ENCODE data around the gene LRR1.

LRR1 gene

DNA sequence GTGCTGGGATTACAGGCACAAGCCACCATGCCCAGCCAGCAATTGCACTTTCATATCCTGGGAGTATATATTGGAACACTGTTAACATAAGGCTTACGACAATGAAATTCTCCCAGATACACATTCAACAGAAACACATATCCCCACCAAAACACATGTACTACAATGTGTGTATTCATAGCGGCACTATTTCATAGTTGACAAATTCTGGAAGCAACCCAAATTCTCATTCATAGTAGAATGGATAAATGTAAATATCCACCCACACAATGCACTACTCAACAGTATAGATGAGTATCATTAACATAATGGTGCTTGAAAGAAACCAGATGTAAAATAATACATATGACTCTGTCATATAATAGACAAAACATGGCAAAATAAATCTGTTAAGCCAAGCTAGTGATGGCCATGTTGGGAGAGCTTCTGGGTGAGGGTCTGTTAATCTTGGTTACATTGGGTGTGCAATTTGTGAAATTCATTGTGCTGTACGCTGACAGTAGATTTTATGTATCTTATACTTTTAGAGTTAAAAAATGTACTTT, 38.9 kb downstream of the LRR1 start:
- no peaks in the 10 kb centered on the region for H3K27me3 ChIP-seq (ENCODE audit: low read depth, low read length)
- H3K9me3 ChIP-seq (ENCODE audit: insufficient read depth, low read length), result no peaks in the 10 kb centered on the region
- H3K4me2 ChIP-seq (ENCODE audit: low read length), result no peak overlapping the region
- H3K9ac ChIP-seq (ENCODE audit: low read length), result no peak overlapping the region
- no peak overlapping the region for H3K4me3 ChIP-seq (ENCODE audit: low read length)
- H3K27ac ChIP-seq (ENCODE audit: low read length), result no peak overlapping the region
- H3K79me2 ChIP-seq (ENCODE audit: low read length), result peaks cover 95% of the 10 kb centered on the region
- no peak overlapping the region for H2AFZ ChIP-seq (ENCODE audit: low read depth, low read length)
- H3K4me1 ChIP-seq (ENCODE audit: low read length), result peaks cover 13% of the 10 kb centered on the region; the same call in 1 of the 2 replicates
- H3K36me3 ChIP-seq (replicated peaks; ENCODE audit: low read depth, low read length), result peaks cover 40% of the 10 kb centered on the region
- H4K20me1 ChIP-seq (ENCODE audit: insufficient read depth, low read length), result peaks cover 22% of the 10 kb centered on the region; the same call in 1 of the 2 replicates
- TF ChIP-seq EZH2phosphoT487 (IDR thresholded peaks at IDR 0.05; ENCODE audit: low read depth), result no peak
- TF ChIP-seq, protein P1, sequence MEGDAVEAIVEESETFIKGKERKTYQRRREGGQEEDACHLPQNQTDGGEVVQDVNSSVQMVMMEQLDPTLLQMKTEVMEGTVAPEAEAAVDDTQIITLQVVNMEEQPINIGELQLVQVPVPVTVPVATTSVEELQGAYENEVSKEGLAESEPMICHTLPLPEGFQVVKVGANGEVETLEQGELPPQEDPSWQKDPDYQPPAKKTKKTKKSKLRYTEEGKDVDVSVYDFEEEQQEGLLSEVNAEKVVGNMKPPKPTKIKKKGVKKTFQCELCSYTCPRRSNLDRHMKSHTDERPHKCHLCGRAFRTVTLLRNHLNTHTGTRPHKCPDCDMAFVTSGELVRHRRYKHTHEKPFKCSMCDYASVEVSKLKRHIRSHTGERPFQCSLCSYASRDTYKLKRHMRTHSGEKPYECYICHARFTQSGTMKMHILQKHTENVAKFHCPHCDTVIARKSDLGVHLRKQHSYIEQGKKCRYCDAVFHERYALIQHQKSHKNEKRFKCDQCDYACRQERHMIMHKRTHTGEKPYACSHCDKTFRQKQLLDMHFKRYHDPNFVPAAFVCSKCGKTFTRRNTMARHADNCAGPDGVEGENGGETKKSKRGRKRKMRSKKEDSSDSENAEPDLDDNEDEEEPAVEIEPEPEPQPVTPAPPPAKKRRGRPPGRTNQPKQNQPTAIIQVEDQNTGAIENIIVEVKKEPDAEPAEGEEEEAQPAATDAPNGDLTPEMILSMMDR (IDR thresholded peaks at IDR 0.05; ENCODE audit: low read depth, low read length), result no peak

DNA sequence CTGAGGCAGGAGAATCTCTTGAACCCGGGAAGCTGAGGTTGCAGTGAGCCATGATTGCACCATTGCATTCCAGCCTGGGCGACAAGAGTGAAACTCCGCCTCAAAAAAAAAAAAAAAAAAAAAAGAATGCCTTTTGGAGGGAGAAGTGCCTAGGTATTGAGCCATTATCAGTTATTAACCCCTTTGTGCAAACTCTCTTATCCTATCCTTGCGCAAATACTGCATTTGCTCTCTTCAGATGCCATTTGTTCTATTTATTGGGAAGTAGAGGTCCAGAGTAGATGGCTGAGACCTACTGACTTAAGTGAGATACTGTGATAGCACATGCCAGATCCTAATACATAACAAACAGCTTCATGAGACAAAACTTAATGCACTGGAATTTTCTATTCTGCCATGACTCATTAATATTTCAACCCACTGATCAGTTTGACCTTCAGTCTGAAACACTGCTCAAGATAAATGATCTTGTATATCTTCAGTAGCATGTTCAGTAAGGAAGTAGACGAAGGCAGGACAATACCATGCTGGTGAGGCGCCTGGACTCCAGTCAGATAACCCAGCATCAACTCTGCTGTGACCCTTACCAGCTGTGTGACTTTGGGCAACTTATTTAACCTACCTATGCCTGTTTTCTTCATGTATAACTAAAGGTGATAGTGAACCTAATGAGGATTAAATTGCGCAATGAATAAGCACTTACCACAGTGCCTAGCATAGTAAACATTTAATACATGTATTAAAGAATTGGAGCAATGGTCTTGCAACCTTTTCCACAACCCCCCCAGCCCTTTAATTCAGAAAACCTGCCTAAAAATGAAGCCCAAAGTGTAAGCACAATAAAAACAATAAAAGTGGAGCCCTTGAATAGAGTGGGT, 42.0 kb downstream of the LRR1 start:
- H3K4me3 ChIP-seq (ENCODE audit: low read length), result no peak overlapping the region
- peaks cover 81% of the 10 kb centered on the region for H3K79me2 ChIP-seq (ENCODE audit: low read length)
- H2AFZ ChIP-seq (ENCODE audit: low read depth, low read length), result no peak overlapping the region
- H3K4me1 ChIP-seq (ENCODE audit: low read length), result peaks cover 12% of the 10 kb centered on the region; the same call in 1 of the 2 replicates
- TF ChIP-seq, protein P1 (IDR thresholded peaks at IDR 0.05; ENCODE audit: low read depth, low read length), result no peak
- TF ChIP-seq EZH2phosphoT487 (IDR thresholded peaks at IDR 0.05; ENCODE audit: low read depth), result no peak
- no peaks in the 10 kb centered on the region for H3K27me3 ChIP-seq (ENCODE audit: low read depth, low read length)
- H3K4me2 ChIP-seq (ENCODE audit: low read length), result no peak overlapping the region; the same call in 1 of the 2 replicates
- peaks cover 22% of the 10 kb centered on the region; the same call in 1 of the 2 replicates for H4K20me1 ChIP-seq (ENCODE audit: insufficient read depth, low read length)
- no peaks in the 10 kb centered on the region for H3K9me3 ChIP-seq (ENCODE audit: insufficient read depth, low read length)
- no peak overlapping the region for H3K9ac ChIP-seq (ENCODE audit: low read length)
- H3K36me3 ChIP-seq (replicated peaks; ENCODE audit: low read depth, low read length), result peaks cover 44% of the 10 kb centered on the region
- no peak overlapping the region for H3K27ac ChIP-seq (ENCODE audit: low read length)

DNA sequence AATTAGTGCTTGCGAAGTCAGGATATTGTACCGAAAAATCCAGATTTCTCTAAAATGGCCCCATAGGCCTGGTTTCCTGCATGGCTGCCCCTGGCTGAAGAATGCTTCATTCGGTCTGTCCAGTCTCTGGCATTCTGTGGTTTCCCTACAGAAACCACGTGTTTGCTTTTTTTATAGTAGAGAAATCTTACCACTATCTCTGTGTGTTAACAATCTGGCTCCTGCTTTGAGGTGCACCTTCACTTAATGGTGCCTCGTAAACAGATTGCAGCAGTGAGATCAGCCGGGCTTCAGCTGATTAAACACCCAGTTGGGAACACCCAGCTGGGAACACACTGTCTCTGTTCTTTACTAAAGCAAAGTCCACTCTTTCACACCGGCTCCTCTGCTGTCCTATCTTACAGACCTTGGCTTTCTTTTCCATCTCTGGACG, 43.0 kb downstream of the LRR1 start:
- peaks cover 4% of the 10 kb centered on the region; the same call in 1 of the 2 replicates for H3K4me1 ChIP-seq (ENCODE audit: low read length)
- H3K27ac ChIP-seq (ENCODE audit: low read length), result no peak overlapping the region
- H3K9ac ChIP-seq (ENCODE audit: low read length), result no peak overlapping the region
- H3K4me3 ChIP-seq (ENCODE audit: low read length), result no peak overlapping the region
- no peaks in the 10 kb centered on the region for H3K9me3 ChIP-seq (ENCODE audit: insufficient read depth, low read length)
- H3K27me3 ChIP-seq (ENCODE audit: low read depth, low read length), result no peaks in the 10 kb centered on the region
- TF ChIP-seq, protein P1 (IDR thresholded peaks at IDR 0.05; ENCODE audit: low read depth, low read length), result no peak
- TF ChIP-seq EZH2phosphoT487 (IDR thresholded peaks at IDR 0.05; ENCODE audit: low read depth), result no peak
- H3K79me2 ChIP-seq (ENCODE audit: low read length), result peaks cover 77% of the 10 kb centered on the region
- H3K36me3 ChIP-seq (replicated peaks; ENCODE audit: low read depth, low read length), result peaks cover 38% of the 10 kb centered on the region
- no peak overlapping the region for H2AFZ ChIP-seq (ENCODE audit: low read depth, low read length)
- H3K4me2 ChIP-seq (ENCODE audit: low read length), result no peak overlapping the region; the same call in 1 of the 2 replicates
- 0 out of 2 replicates have a peak, but pooled peaks cover 15% of the 10 kb centered on the region for H4K20me1 ChIP-seq (ENCODE audit: insufficient read depth, low read length)

DNA sequence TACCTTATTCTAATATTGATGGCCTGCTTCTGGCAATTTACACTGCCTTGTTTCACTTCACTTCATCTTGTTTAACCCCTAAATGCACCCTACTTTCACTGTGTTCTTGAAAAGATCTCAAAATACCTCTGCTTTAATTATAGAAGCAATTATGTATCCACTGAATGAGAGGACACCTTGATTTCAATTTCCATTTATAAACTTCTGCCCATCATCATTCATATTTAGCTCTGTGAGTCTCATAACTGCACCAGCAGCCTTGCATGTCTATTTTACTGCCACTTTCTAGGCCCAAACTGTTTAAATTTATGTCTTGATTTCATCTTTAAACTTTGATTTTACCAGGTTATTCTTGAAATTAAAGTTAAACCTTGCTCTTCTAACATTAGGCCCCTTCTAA, 43.4 kb downstream of the LRR1 start:
- Histone ChIP-seq H2AFZ (ENCODE audit: low read depth, low read length) (no peak overlapping the region), H3K27me3 (ENCODE audit: low read depth, low read length) (no peaks in the 10 kb centered on the region), H3K4me2 (ENCODE audit: low read length) (no peak overlapping the region), H3K27ac (ENCODE audit: low read length) (no peak overlapping the region), H3K9ac (ENCODE audit: low read length) (no peak overlapping the region), H3K79me2 (ENCODE audit: low read length) (peaks cover 74% of the 10 kb centered on the region), H3K4me1 (ENCODE audit: low read length) (peaks cover 2% of the 10 kb centered on the region; the same call in 1 of the 2 replicates), H4K20me1 (ENCODE audit: insufficient read depth, low read length) (0 out of 2 replicates have a peak, but pooled peaks cover 12% of the 10 kb centered on the region), H3K9me3 (ENCODE audit: insufficient read depth, low read length) (no peaks in the 10 kb centered on the region), H3K4me3 (ENCODE audit: low read length) (no peak overlapping the region), H3K36me3 (replicated peaks; ENCODE audit: low read depth, low read length) (peaks cover 35% of the 10 kb centered on the region)
- TF ChIP-seq, protein P1 (IDR thresholded peaks at IDR 0.05; ENCODE audit: low read depth, low read length), result no peak
- TF ChIP-seq EZH2phosphoT487 (IDR thresholded peaks at IDR 0.05; ENCODE audit: low read depth), result no peak
